Activated CD8-positive, alpha-beta T cell treated with anti-CD3 and anti-CD28 coated beads for 36 hours (primary cell): ENCODE results near the gene FOSL1. TPM values are rescaled to one million over a fixed set of nuclear protein-coding genes. Genes with fewer than 3 reads are reported as not detected.
A peak's percentile ranks its signal among the peaks of the same experiment; 100 is the strongest.

Source experiments
- ATAC-seq: fragments of 200-7000 bp; cut with Tn5 transposase; one replicate; pipeline ENCODE4 v1.10.0; 2021; ENCODE audit warnings: mild to moderate bottlenecking, moderate library complexity
- CTCF ChIA-PET: fragments of 350-600 bp; sonication (Branson Sonifier 250); formaldehyde crosslinking; loops from one replicate; lab custom pipeline; 2021; ENCODE audit warnings: antibody characterized with exemption; lab: Charles Lee
- POLR2A ChIA-PET: fragments of 350-600 bp; sonication (Branson Sonifier 250); formaldehyde crosslinking; loops from one replicate; lab custom pipeline; 2021; ENCODE audit warnings: antibody characterized with exemption; lab: Charles Lee
- DNase-seq: peaks from one replicate; pipeline ENCODE4 v3.0.0-alpha.2; 2020
- H3K27ac Mint-ChIP-seq: one replicate; pipeline ENCODE4 v1.8.0; 2021; ENCODE audit warnings: mild to moderate bottlenecking, mixed read lengths
- H3K27me3 Mint-ChIP-seq: one replicate; pipeline ENCODE4 v1.8.0; 2021; ENCODE audit warnings: mixed read lengths
- H3K36me3 Mint-ChIP-seq: one replicate; pipeline ENCODE4 v1.8.0; 2021; ENCODE audit warnings: low read depth, mixed read lengths
- H3K4me1 Mint-ChIP-seq: one replicate; pipeline ENCODE4 v1.8.0; 2021; ENCODE audit warnings: low read depth, mixed read lengths
- H3K4me3 Mint-ChIP-seq: one replicate; pipeline ENCODE4 v1.8.0; 2021; ENCODE audit warnings: mild to moderate bottlenecking, moderate library complexity, mixed read lengths
- H3K9me3 Mint-ChIP-seq: one replicate; pipeline ENCODE4 v1.8.0; 2021; ENCODE audit warnings: mixed read lengths
- CTCF ChIP-seq: fragments of 200-600 bp; IDR thresholded peaks from one replicate; pipeline ENCODE4 v1.8.0; 2022; ENCODE audit warnings: antibody characterized with exemption, mild to moderate bottlenecking
- intact Hi-C: fragments of 100-400 bp; cut with micrococcal nuclease; formaldehyde crosslinking; loops from one replicate; pipeline ENCODE4 v1.10.0; 2022
- total RNA-seq, 2 experiments: library from RNA; stranded (reverse); gene quantifications; one replicate each; pipeline ENCODE4 v1.2.3, GENCODE V29; 2021

Gene FOSL1
- total RNA-seq, 2 experiments from 2014 or later = 9.9 to 10.2 TPM

GRCh38 chr11:65854161-65854592 lies 46.0 kb downstream of the FOSL1 start:
- DNase-seq (no peak), ATAC-seq (no peak)
- intact Hi-C loops = no loop called here
- Mint-ChIP-seq H3K4me3 (peak overlapping the region; percentile 88), H3K27ac (peak overlapping the region; percentile 57), H3K9me3 (peaks cover 3% of the 10 kb centered on the region), H3K27me3 (no peaks in the 10 kb centered on the region), H3K4me1 (peaks cover 32% of the 10 kb centered on the region), H3K36me3 (peaks cover 62% of the 10 kb centered on the region)
- CTCF ChIA-PET = no interaction called here
- POLR2A ChIA-PET = interaction anchor here (1.2 to 29.8 kb wide), 4 partner anchors 15 to 141 kb away, joined by 5 to 560 read pairs (median 103); partner anchors contain the start of genes CCDC85B, CTSW, EFEMP2 and FIBP
- TF ChIP-seq CTCF = no peak

- ChIA-PET CTCF (interaction anchor here (1.3 to 5.1 kb wide), 5 partner anchors 16 to 192 kb away, joined by 3 to 47 read pairs (median 14); partner anchors contain the start of genes AP5B1, FIBP and SNX32), POLR2A (interaction anchor here (0.8 to 29.8 kb wide), 9 partner anchors 8 to 160 kb away, joined by 3 to 560 read pairs (median 5); partner anchors contain the start of genes CCDC85B, CTSW, EFEMP2 and FIBP)
- Mint-ChIP-seq H3K36me3 (peaks cover 62% of the 10 kb centered on the region), H3K9me3 (peaks cover 3% of the 10 kb centered on the region), H3K27me3 (no peaks in the 10 kb centered on the region), H3K4me3 (no peak overlapping the region), H3K27ac (peak overlapping the region; percentile 57), H3K4me1 (peaks cover 32% of the 10 kb centered on the region)
- intact Hi-C loops = no loop called here
- no peak for DNase-seq
- no peak for ATAC-seq
- TF ChIP-seq CTCF = no peak
Observed at GRCh38 chr11:65853246-65853979, 46.8 kb downstream of the FOSL1 start.

GRCh38 chr11:65852508-65853245 lies 47.5 kb downstream of the FOSL1 start:
- Mint-ChIP-seq H3K27me3 (no peaks in the 10 kb centered on the region), H3K27ac (no peak overlapping the region), H3K4me3 (no peak overlapping the region), H3K36me3 (peaks cover 61% of the 10 kb centered on the region), H3K4me1 (peaks cover 32% of the 10 kb centered on the region), H3K9me3 (peaks cover 3% of the 10 kb centered on the region)
- CTCF ChIA-PET = interaction anchor here (0.9 to 5.1 kb wide), 9 partner anchors 15 to 192 kb away, joined by 3 to 47 read pairs (median 4); partner anchors contain the start of genes AP5B1, CCDC85B, FIBP and SNX32
- POLR2A ChIA-PET = interaction anchor here (0.7 to 29.8 kb wide), 13 partner anchors 9 to 460 kb away, joined by 3 to 560 read pairs (median 5); partner anchors contain the start of genes AP5B1, CCDC85B, CTSW and EFEMP2
- no peak for TF ChIP-seq CTCF
- ATAC-seq (no peak), DNase-seq (no peak)
- intact Hi-C loops = no loop called here

- CTCF ChIA-PET = interaction anchor here (0.7 to 5.1 kb wide), 14 partner anchors 12 to 193 kb away, joined by 3 to 47 read pairs (median 4); partner anchors contain the start of genes AP5B1, CCDC85B, FIBP and SNX32
- Mint-ChIP-seq H3K36me3 (peaks cover 59% of the 10 kb centered on the region), H3K9me3 (peaks cover 3% of the 10 kb centered on the region), H3K27me3 (no peaks in the 10 kb centered on the region), H3K27ac (peak overlapping the region; percentile 57), H3K4me1 (peaks cover 32% of the 10 kb centered on the region), H3K4me3 (no peak overlapping the region)
- TF ChIP-seq CTCF = no peak
- DNase-seq = no peak
- POLR2A ChIA-PET = interaction anchor here (0.7 to 29.8 kb wide), 11 partner anchors 8 to 460 kb away, joined by 3 to 560 read pairs (median 5); partner anchors contain the start of genes AP5B1, CCDC85B, CTSW and EFEMP2
- no peak for ATAC-seq
- intact Hi-C loops = no loop called here
Observed at GRCh38 chr11:65851811-65852507, 48.2 kb downstream of the FOSL1 start.
